Uterus (tissue), 2 donors: ENCODE measurements around the gene TNRC6C.

ENCODE experiments used
- CTCF ChIP-seq, 4 experiments: fragments of 200-600 bp in 2 of 4; fragments of 450-650 bp in 2 of 4; sonication (generic) in 2 of 4; IDR thresholded peaks; one replicate each; pipeline ENCODE4 v1.5.1; 2016 to 2019; ENCODE audit warnings: antibody characterized with exemption in 4 of 4, mild to moderate bottlenecking in 2 of 4, moderate library complexity in 1 of 4
- POLR2A ChIP-seq, 2 donors: fragments of 450-650 bp; IDR thresholded peaks; one replicate each; pipeline ENCODE4 v1.6.1; 2016; ENCODE audit warnings: antibody characterized with exemption in 2 of 2, mild to moderate bottlenecking in 1 of 2, moderate library complexity in 1 of 2

- no peak for TF ChIP-seq CTCF (IDR thresholded peaks at IDR 0.05)
- TF ChIP-seq POLR2A (IDR thresholded peaks at IDR 0.05), result no peak
Measured at GRCh38 chr17:78049609-78050008, 91.1 kb downstream of the TNRC6C start.
